Measurements from ENCODE around the gene GCNA. TPM values are rescaled to one million over a fixed set of nuclear protein-coding genes. Genes with fewer than 3 reads are reported as not detected.
A peak's percentile ranks its signal among the peaks of the same experiment; 100 is the strongest.

GCNA gene
- total RNA-seq, 2 experiments from 2014 or later, result 3.5 to 5.1 TPM

GRCh38 chrX:71540801-71541200 lies 37.4 kb upstream of the GCNA start:
- no peaks in the 10 kb centered on the region for H3K9me3 Mint-ChIP-seq
- H3K4me3 Mint-ChIP-seq, result peak overlapping the region; percentile 98
- intact Hi-C loops (cut with micrococcal nuclease), result loop anchor here (1.0 to 5.0 kb wide), 2 partner anchors 8 to 76 kb away; partner anchors contain the start of genes CXCR3 and OGT
- peaks cover 45% of the 10 kb centered on the region for H3K4me1 Mint-ChIP-seq (ENCODE audit: low read depth)
- ATAC-seq (peak; percentile 19), DNase-seq (no peak)
- POLR2A ChIA-PET, result interaction anchor here (6.3 kb wide), 1 partner anchor 8 kb away, joined by 127 read pairs; the partner anchor contains the start of gene OGT
- H3K27ac Mint-ChIP-seq, result peak overlapping the region; percentile 89
- no peak for TF ChIP-seq CTCF (IDR thresholded peaks at IDR 0.05)
- CTCF ChIA-PET, result no interaction called here
- H3K36me3 Mint-ChIP-seq (ENCODE audit: low read depth), result peaks cover 83% of the 10 kb centered on the region
- H3K27me3 Mint-ChIP-seq, result no peaks in the 10 kb centered on the region

- Mint-ChIP-seq H3K4me3 (peak overlapping the region; percentile 98), H3K4me1 (ENCODE audit: low read depth) (peaks cover 50% of the 10 kb centered on the region), H3K27ac (peak overlapping the region; percentile 89), H3K36me3 (ENCODE audit: low read depth) (peaks cover 84% of the 10 kb centered on the region), H3K27me3 (no peaks in the 10 kb centered on the region), H3K9me3 (no peaks in the 10 kb centered on the region)
- ChIA-PET POLR2A (interaction anchor here (1.1 to 6.3 kb wide), 3 partner anchors 9 to 256 kb away, joined by 3 to 127 read pairs (median 5); partner anchors contain the start of gene OGT), CTCF (no interaction called here)
- DNase-seq (peak; percentile 44), ATAC-seq (peak; percentile 55)
- TF ChIP-seq CTCF (IDR thresholded peaks at IDR 0.05), result no peak
- intact Hi-C loops (cut with micrococcal nuclease), result loop anchor here (1.0 to 5.0 kb wide), 2 partner anchors 8 to 76 kb away; partner anchors contain the start of genes CXCR3 and OGT
These were observed 36.8 kb upstream of the GCNA start for GRCh38 chrX:71541210-71542022.

- Mint-ChIP-seq H3K36me3 (ENCODE audit: low read depth) (peaks cover 84% of the 10 kb centered on the region), H3K9me3 (no peaks in the 10 kb centered on the region)
- DNase-seq, result no peak
These were observed 35.8 kb upstream of the GCNA start for GRCh38 chrX:71542411-71542810.

GRCh38 chrX:71542825-71543224 lies 35.4 kb upstream of the GCNA start:
- TF ChIP-seq CTCF (IDR thresholded peaks at IDR 0.05), result no peak
- POLR2A ChIA-PET, result interaction anchor here (0.9 to 6.3 kb wide), 6 partner anchors 10 to 257 kb away, joined by 3 to 127 read pairs (median 3); partner anchors contain the start of genes CXCR3 and OGT
- no peaks in the 10 kb centered on the region for H3K9me3 Mint-ChIP-seq
- peak overlapping the region; percentile 98 for H3K4me3 Mint-ChIP-seq
- peaks cover 84% of the 10 kb centered on the region for H3K36me3 Mint-ChIP-seq (ENCODE audit: low read depth)
- CTCF ChIA-PET, result interaction anchor here (0.9 to 1.3 kb wide), 2 partner anchors 12 to 14 kb away, joined by 3 to 4 read pairs; no protein-coding TSS in a partner anchor
- DNase-seq, result no peak
- peaks cover 57% of the 10 kb centered on the region for H3K4me1 Mint-ChIP-seq (ENCODE audit: low read depth)
- intact Hi-C loops (cut with micrococcal nuclease), result loop anchor here (5.0 kb wide), 1 partner anchor 74 kb away; the partner anchor contains the start of gene CXCR3
- H3K27ac Mint-ChIP-seq, result peak overlapping the region; percentile 89
- ATAC-seq, result no peak
- H3K27me3 Mint-ChIP-seq, result no peaks in the 10 kb centered on the region

More at GRCh38 chrX:71542411-71542810, 35.8 kb upstream of the GCNA start:
- H3K27ac Mint-ChIP-seq, result peak overlapping the region; percentile 89
- no peaks in the 10 kb centered on the region for H3K27me3 Mint-ChIP-seq
- ChIA-PET POLR2A (interaction anchor here (0.9 to 6.3 kb wide), 6 partner anchors 9 to 257 kb away, joined by 3 to 127 read pairs (median 4); partner anchors contain the start of genes CXCR3 and OGT), CTCF (no interaction called here)
- ATAC-seq, result no peak
- peak overlapping the region; percentile 98 for H3K4me3 Mint-ChIP-seq
- TF ChIP-seq CTCF (IDR thresholded peaks at IDR 0.05), result no peak
- intact Hi-C loops (cut with micrococcal nuclease), result loop anchor here (5.0 kb wide), 1 partner anchor 75 kb away; the partner anchor contains the start of gene CXCR3
- H3K4me1 Mint-ChIP-seq (ENCODE audit: low read depth), result peaks cover 56% of the 10 kb centered on the region

Measured in activated CD8-positive, alpha-beta T cell treated with anti-CD3 and anti-CD28 coated beads for 36 hours (primary cell).